ENCODE data around the gene BICD1.

The BICD1 gene

DNA sequence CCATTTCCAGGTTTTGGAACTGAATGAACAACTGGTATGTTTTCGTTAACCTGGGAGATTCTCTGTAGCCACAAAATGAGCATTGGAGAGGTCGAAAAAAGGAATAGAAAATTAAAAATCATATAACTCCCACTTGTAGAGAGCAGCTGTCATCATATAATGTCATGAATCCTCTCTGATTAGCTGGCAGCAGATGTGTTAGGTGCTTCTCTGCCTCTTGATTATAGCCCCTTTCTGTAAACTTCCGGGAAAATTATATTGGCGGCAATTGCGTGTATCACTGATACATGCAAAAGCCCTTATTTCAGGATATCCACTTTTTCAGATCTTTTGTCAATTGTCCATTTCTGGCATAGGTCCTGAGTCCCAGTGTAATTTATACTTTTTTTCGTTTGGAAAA is 324.4 kb downstream of the BICD1 start:
- Mint-ChIP-seq H3K36me3 (ENCODE audit: low read depth) (peaks cover 9% of the 10 kb centered on the region), H3K27me3 (peaks cover 7% of the 10 kb centered on the region), H3K9me3 (peaks cover 20% of the 10 kb centered on the region), H3K4me3 (no peak overlapping the region), H3K27ac (no peak overlapping the region), H3K4me1 (no peaks in the 10 kb centered on the region)
- no peak for DNase-seq
- no peak for ATAC-seq
